ENCODE results near the gene UBL3. TPM values are rescaled to one million over a fixed set of nuclear protein-coding genes. Genes with fewer than 3 reads are reported as not detected.

Gene UBL3
- total RNA-seq, 4 donors from 2014 or later: 27.8 to 32.4 (median 29.4) TPM

DNA sequence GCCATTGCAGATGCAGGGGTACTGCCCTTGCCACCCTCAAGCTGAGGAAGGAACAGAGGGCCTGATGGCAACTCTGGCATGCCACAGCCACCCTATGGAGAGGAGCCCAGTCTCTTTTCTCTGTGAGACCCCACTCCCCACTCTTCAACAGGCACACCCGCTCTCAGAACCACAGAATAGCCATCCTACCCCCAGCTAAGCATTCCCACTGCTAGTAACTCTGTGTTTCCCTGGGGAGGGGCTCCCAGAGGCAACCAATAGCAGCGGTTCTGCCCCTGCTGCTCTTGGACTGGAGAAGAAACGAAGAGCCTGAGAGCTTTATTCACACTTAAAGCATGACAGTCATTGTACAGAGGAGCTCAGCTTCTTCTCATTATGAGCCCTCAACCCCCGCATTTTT, 49.3 kb downstream of the UBL3 start:
- Histone ChIP-seq H3K4me1 (peaks cover 21 to 46% of the 10 kb centered on the region in 2 donors), H3K36me3 (no peaks in the 10 kb centered on the region), H3K4me3 (no peak overlapping the region), H3K27me3 (no peaks in the 10 kb centered on the region), H3K27ac (no peak overlapping the region), H3K9me3 (no peaks in the 10 kb centered on the region)
- intact Hi-C loops (cut with DNase I; ENCODE audit: low total_unique reads) (no loop called here), in situ Hi-C loops (cut with MboI; ENCODE audit: low sequenced_read_pairs in 4 of 4) (no loop called here)
- no peak for ATAC-seq
- no peak for DNase-seq
- TF ChIP-seq POLR2A (IDR thresholded peaks at IDR 0.05): no peak
- TF ChIP-seq, protein P1, sequence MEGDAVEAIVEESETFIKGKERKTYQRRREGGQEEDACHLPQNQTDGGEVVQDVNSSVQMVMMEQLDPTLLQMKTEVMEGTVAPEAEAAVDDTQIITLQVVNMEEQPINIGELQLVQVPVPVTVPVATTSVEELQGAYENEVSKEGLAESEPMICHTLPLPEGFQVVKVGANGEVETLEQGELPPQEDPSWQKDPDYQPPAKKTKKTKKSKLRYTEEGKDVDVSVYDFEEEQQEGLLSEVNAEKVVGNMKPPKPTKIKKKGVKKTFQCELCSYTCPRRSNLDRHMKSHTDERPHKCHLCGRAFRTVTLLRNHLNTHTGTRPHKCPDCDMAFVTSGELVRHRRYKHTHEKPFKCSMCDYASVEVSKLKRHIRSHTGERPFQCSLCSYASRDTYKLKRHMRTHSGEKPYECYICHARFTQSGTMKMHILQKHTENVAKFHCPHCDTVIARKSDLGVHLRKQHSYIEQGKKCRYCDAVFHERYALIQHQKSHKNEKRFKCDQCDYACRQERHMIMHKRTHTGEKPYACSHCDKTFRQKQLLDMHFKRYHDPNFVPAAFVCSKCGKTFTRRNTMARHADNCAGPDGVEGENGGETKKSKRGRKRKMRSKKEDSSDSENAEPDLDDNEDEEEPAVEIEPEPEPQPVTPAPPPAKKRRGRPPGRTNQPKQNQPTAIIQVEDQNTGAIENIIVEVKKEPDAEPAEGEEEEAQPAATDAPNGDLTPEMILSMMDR (IDR thresholded peaks at IDR 0.05 in 4 of 5, conservative IDR thresholded peaks at IDR 0.05 in 1 of 5): no peak

DNA sequence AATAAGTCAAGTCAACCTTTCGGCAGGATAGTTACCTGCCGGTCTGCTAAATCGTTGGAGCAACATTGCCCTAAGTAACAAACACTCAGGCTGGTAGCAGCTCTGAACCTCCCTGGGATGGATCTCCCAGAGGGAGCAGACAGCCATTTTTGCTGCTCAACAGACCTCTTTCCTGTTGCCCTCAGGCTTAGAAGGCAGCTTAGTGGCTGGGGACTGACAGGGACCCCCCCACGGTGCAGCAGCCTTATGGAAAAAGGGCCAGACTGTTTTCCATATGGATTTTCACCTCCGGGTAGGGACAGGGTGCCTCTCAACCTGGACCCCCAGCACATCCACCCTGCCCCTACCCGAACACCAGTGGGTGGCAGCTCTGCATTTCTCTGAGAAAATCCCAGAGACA, 49.7 kb downstream of the UBL3 start:
- ATAC-seq (no peak), DNase-seq (no peak)
- Histone ChIP-seq H3K4me3 (no peak overlapping the region), H3K27me3 (no peaks in the 10 kb centered on the region), H3K9me3 (no peaks in the 10 kb centered on the region), H3K36me3 (no peaks in the 10 kb centered on the region), H3K27ac (no peak overlapping the region), H3K4me1 (peaks cover 21 to 46% of the 10 kb centered on the region in 2 donors)
- in situ Hi-C loops (cut with MboI; ENCODE audit: low sequenced_read_pairs in 4 of 4) (no loop called here), intact Hi-C loops (cut with DNase I; ENCODE audit: low total_unique reads) (no loop called here)
- no peak for TF ChIP-seq POLR2A (IDR thresholded peaks at IDR 0.05)
- TF ChIP-seq, protein P1 (IDR thresholded peaks at IDR 0.05 in 4 of 5, conservative IDR thresholded peaks at IDR 0.05 in 1 of 5): no peak

DNA sequence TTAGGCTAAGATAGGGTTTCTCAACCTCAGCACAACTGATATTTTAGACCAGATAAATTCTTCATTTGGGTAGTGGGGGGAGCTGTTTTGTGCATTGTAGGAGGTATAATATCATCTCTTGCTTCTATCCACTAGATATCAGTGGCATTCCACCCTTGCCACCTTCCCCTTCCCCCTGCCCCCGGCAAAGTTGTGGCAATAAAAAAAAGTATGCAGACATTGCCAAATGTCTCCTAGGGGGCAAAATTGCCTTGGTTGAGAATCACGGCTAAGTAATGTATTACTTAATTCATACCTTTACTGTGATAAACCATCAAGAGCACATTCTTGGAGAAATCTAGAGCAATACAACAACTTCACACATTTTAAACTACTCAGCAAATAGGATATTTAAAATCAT, 51.4 kb downstream of the UBL3 start:
- DNase-seq (no peak), ATAC-seq (no peak)
- in situ Hi-C loops (cut with MboI; ENCODE audit: low sequenced_read_pairs in 4 of 4): no loop called here
- TF ChIP-seq, protein P1 (IDR thresholded peaks at IDR 0.05 in 4 of 5, conservative IDR thresholded peaks at IDR 0.05 in 1 of 5): no peak
- no peak for TF ChIP-seq POLR2A (IDR thresholded peaks at IDR 0.05)
- intact Hi-C loops (cut with DNase I; ENCODE audit: low total_unique reads): no loop called here
- H3K27ac ChIP-seq: no peak overlapping the region
- peaks cover 21 to 35% of the 10 kb centered on the region in 2 donors for H3K4me1 ChIP-seq
- H3K4me3 ChIP-seq: no peak overlapping the region
- H3K9me3 ChIP-seq: no peaks in the 10 kb centered on the region
- H3K27me3 ChIP-seq: no peaks in the 10 kb centered on the region
- H3K36me3 ChIP-seq: no peaks in the 10 kb centered on the region

DNA sequence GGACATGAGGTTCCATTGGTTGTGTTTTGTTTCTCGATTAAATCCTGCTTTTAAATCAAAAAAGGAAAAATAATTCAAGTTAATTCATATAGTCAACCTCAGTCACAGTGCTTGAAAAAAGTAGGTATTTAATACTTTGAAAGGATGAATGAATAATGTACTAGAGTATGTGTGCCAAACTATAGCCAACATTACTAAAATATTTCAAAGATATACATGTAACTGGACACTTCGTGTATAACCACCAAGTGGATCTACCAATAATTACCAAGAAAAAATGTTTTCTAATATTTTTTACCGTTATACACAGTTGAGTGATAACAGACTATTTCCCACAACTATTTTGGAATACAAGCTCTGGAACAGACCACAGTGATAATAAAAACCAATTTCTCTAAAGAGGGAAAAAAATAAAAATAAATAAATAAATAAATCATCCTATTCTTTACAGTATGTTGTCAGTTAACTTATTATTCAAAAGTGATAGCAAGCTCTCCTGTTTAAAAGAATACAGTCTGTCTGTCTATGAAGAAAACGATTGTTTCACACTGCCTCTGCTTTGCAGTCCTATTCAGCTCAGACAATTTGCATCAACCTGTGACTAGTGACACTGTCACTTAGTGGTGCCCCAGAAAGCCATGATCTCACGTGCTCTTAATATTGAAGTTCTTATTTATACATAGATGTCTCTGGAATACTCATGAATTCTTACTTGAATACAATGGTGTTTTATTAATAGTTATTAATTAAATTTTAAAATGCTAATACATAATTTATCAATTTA, 58.2 kb downstream of the UBL3 start:
- Histone ChIP-seq H3K36me3 (no peaks in the 10 kb centered on the region), H3K27ac (no peak overlapping the region), H3K9me3 (no peaks in the 10 kb centered on the region), H3K4me1 (peaks cover 0 to 11% of the 10 kb centered on the region in 2 donors), H3K27me3 (no peaks in the 10 kb centered on the region), H3K4me3 (no peak overlapping the region)
- no peak for TF ChIP-seq POLR2A (IDR thresholded peaks at IDR 0.05)
- TF ChIP-seq, protein P1 (IDR thresholded peaks at IDR 0.05 in 4 of 5, conservative IDR thresholded peaks at IDR 0.05 in 1 of 5): no peak
- DNase-seq: no peak
- no peak for ATAC-seq
- intact Hi-C loops (cut with DNase I; ENCODE audit: low total_unique reads): no loop called here
- in situ Hi-C loops (cut with MboI; ENCODE audit: low sequenced_read_pairs in 4 of 4): no loop called here
